WERI-Rb-1 (cell line): ENCODE measurements around the gene ACSBG1.

Experiments
- DNase-seq: peaks from one replicate; pipeline ENCODE4 v3.0.0-alpha.2; 2020
- H3K27ac ChIP-seq: fragments of 250-450 bp; sonication (Bioruptor Pico); 2 replicates; pipeline ENCODE4 v1.5.1; 2020; ENCODE audit warnings: mild to moderate bottlenecking, moderate library complexity
- H3K27me3 ChIP-seq: fragments of 250-450 bp; sonication (Bioruptor Pico); 2 replicates; pipeline ENCODE4 v1.5.1; 2021; ENCODE audit warnings: mild to moderate bottlenecking, low read depth, moderate library complexity; ENCODE audit not compliant: insufficient read depth, severe bottlenecking
- H3K36me3 ChIP-seq: fragments of 250-450 bp; sonication (Bioruptor Pico); 2 replicates; pipeline ENCODE4 v1.5.1; 2020; ENCODE audit warnings: mild to moderate bottlenecking, moderate library complexity
- H3K4me3 ChIP-seq: 2 replicates; pipeline ENCODE4 v1.5.1; 2011; ENCODE audit warnings: low read depth, mild to moderate bottlenecking, control low read depth, low read length
- H3K9me3 ChIP-seq: fragments of 250-450 bp; sonication (Bioruptor Pico); 2 replicates; pipeline ENCODE4 v1.5.1; 2021; ENCODE audit warnings: mild to moderate bottlenecking, moderate library complexity; ENCODE audit not compliant: severe bottlenecking
- TF ChIP-seq, protein P1 (sequence below): IDR thresholded peaks from 2 replicates; pipeline ENCODE4 v1.5.1; 2011; ENCODE audit warnings: low read depth, mild to moderate bottlenecking, control low read depth, inconsistent platforms, low read length

The ACSBG1 gene

DNA sequence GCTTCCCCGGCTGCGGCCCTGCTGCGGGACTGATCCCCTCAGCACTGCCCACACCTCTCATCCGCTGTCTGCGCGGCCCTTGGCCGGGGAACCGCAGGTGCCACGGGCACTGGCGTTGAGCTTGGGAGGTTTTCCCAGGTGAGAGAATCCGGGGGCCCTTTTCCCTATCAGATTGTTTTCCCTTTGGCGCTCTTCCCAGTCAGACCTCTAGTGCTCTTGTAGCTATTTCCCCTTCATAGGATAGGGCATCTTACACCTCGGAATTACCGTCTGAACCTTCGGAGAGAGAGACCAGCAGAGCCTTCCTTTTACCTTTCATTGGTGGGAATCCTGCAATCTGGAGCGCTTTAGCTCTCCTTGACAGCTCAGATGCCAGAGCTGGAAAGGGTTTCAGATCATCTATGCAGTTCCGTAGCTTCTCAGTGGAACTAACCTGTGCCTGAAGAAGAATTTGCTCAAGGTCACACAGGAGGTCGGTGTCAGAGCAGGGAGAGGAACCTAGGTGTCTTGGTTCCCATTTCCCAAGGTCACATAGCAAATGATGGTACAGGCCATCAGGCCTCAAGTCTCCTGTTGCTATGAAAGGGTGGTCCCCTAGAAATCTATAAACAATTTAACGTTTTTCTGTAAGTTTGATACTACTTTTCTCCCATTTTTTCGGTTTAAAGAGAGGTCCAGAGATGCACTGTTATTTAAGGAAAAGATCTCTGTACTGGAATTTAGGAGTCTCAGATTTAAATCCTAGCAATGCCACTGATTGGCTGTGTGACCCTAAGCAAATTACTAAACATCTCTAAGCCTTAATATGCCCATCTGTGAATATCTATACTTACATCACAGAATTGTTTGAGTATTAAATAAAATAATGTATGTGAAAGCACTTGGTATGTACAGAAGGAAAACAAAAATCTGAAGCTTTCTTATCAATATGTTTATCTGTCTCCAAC is 84.3 kb downstream of the ACSBG1 start:
- DNase-seq = peak; percentile 22
- Histone ChIP-seq H3K4me3 (peak overlapping the region; percentile 48), H3K27ac (peak overlapping the region; percentile 58), H3K27me3 (no peaks in the 10 kb centered on the region), H3K9me3 (no peaks in the 10 kb centered on the region), H3K36me3 (peaks cover 4% of the 10 kb centered on the region)
- TF ChIP-seq, protein P1, sequence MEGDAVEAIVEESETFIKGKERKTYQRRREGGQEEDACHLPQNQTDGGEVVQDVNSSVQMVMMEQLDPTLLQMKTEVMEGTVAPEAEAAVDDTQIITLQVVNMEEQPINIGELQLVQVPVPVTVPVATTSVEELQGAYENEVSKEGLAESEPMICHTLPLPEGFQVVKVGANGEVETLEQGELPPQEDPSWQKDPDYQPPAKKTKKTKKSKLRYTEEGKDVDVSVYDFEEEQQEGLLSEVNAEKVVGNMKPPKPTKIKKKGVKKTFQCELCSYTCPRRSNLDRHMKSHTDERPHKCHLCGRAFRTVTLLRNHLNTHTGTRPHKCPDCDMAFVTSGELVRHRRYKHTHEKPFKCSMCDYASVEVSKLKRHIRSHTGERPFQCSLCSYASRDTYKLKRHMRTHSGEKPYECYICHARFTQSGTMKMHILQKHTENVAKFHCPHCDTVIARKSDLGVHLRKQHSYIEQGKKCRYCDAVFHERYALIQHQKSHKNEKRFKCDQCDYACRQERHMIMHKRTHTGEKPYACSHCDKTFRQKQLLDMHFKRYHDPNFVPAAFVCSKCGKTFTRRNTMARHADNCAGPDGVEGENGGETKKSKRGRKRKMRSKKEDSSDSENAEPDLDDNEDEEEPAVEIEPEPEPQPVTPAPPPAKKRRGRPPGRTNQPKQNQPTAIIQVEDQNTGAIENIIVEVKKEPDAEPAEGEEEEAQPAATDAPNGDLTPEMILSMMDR = no peak

DNA sequence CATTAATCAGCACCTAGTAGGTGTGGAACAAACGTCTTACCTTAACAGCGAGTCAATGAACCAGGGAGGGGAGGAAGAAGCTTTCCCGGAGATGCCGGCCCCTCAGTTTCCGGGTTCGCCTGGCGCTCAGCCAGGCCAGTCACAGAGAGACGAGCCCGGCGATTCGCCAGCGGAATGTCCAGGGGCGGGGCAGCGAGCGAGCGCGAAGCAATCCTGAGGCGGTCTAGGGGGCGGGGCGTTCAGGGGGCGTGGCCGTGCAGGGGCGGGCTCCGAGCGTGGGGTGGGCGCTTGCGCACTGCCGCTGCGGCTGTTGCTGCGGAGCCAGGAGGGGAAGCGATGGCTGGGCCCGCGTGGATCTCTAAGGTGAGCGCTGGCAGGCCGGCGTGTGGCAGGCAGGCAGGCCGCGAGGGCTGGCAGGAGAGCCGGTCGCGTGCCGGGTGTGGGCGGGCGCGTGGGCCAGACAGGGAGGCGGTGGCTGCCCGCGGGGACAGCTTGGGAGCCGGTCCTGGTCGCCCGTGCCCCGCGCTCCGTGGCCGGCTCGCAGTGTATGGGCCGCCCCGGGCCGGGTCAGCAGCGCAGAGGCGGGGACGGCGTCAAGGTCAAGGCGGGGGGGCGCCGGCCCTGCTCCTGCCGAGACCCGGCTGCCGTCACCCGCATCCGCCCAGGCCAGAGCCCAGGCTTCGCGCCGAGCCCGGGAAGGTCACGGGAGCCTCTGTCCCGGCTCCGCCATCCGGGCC is 85.1 kb downstream of the ACSBG1 start, which contains the start of gene IDH3A:
Gene IDH3A (plus strand): TSS at position 295 of the 737 bp plus-strand sequence. CDS start 42 bp downstream, at position 337.
- Histone ChIP-seq H3K36me3 (peaks cover 4% of the 10 kb centered on the region), H3K4me3 (peak within 1 kb of the TSS; percentile 75), H3K27me3 (no peaks in the 10 kb centered on the region), H3K27ac (peak within 1 kb of the TSS; percentile 72), H3K9me3 (no peaks in the 10 kb centered on the region)
- peak; percentile 98 for DNase-seq
- TF ChIP-seq, protein P1 = no peak

DNA sequence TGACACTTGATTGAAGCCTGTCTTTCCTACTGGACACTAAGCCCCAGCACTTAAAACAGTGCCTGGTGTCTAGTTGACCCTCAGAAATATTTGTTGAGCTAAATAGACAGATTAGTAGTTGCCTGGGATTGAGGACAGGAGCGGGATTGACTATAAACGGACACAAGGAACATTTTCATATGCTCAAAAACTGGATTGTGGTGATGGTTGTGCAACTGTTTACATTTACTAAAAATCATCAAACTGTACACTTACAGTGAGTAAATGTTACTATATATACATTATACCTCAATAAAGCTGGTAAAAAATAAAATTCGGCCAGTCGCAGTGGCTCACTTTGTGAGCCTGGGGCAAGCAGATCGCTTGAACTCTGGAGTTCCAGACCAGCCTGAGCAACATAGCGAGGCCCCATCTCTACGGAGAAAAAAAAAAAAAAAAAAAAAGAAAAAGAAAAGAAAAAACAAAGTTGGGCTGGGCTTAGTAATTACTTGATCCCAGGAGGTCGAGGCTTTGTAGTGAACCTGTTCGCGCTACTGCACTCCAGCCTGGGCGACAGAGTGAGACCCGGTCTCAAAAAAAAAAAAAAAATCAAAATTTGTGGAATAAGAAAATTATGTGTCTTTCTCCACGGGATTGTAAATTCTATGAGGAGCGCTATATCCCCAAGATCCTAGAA is 85.8 kb downstream of the ACSBG1 start:
- Histone ChIP-seq H3K27ac (peak overlapping the region; percentile 72), H3K9me3 (no peaks in the 10 kb centered on the region), H3K27me3 (no peaks in the 10 kb centered on the region), H3K4me3 (peak overlapping the region; percentile 75), H3K36me3 (peaks cover 4% of the 10 kb centered on the region)
- no peak for DNase-seq
- TF ChIP-seq, protein P1 = no peak

DNA sequence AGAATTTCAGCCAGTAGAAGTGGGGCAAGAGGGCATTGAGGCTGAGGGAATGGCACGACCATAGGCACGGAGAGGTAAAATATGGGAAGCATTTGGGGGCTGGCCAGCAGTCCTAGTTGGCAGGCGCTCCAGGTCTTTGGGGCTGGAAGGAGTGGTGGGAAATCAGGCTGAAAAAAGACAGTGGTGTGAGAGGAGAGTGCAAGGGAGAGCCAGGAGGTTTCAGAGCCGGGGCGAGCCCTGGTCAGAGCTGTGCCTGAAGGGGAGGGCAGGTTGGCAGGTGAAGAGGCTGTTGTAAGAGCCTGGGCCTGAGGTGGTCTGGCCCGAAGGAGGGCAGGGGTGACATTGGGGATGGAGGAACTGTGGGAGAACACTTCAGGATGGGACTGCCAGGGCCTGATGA is 86.8 kb downstream of the ACSBG1 start:
- Histone ChIP-seq H3K4me3 (no peak overlapping the region), H3K36me3 (no peaks in the 10 kb centered on the region; the same call in none of the 2 replicates), H3K27ac (no peak overlapping the region), H3K9me3 (no peaks in the 10 kb centered on the region), H3K27me3 (no peaks in the 10 kb centered on the region)
- no peak for DNase-seq
- TF ChIP-seq, protein P1 = no peak

DNA sequence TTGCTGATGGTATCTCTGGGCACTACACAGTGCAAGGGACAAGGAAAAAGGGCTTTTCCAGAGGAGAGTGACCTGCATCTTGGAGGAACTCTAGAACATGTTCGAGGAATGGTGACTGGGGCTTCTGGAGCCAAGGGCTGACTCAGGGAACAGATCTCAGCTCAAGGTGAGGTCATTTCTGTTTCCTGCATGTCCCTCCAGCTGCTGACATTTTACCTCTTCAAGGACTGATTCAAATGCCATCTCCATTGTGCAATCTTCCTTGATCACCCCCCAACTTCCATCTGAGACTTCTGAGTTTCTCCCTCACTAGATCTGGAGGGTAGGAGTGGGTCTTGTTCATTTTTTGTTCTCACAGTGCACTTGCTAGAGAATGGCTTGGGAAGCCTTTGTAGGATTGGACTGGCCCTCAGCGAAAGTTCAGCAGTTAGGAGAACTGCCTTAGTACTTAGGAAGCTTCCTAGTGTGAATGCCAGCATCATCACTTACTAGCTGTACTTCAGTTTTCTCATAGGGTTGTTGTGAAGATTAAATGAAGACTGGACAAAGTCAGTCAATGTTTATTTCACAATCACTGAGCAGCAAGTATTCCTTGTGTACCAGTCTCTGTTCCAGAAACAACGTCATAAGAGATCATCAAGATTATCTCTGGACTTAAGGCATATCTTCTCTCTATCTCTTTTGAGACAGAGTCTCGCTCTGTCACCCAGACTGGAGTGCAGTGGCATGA is 87.8 kb downstream of the ACSBG1 start:
- H3K36me3 ChIP-seq = no peaks in the 10 kb centered on the region; the same call in 1 of the 2 replicates
- DNase-seq = no peak
- H3K9me3 ChIP-seq = no peaks in the 10 kb centered on the region
- H3K27ac ChIP-seq = no peak overlapping the region
- no peak overlapping the region for H3K4me3 ChIP-seq
- TF ChIP-seq, protein P1 = no peak
- no peaks in the 10 kb centered on the region for H3K27me3 ChIP-seq
